ENCODE measurements around the gene SPATS2. TPM values are rescaled to one million over a fixed set of nuclear protein-coding genes. Genes with fewer than 3 reads are reported as not detected.

SPATS2 gene
- total and polyA plus RNA-seq, 10 of the 15 experiments (the other 5 are each of a cell fraction or from before 2014, with no cell fraction given): 9.0 to 54.2 (median 27.5) TPM

GRCh38 chr12:49446571-49446970 is 79.3 kb downstream of the SPATS2 start:
- Histone ChIP-seq H3K27ac (ENCODE audit: control insufficient read depth, insufficient read depth) (no peak overlapping the region), H3K36me3 (ENCODE audit: control insufficient read depth in 2 of 2, insufficient read depth in 2 of 2, low read length in 1 of 2) (peaks cover 2 to 3% of the 10 kb centered on the region in 2 experiments; a peak in 3 of 4 replicates), H3K9ac (ENCODE audit: control insufficient read depth, insufficient read depth, low read length) (no peak overlapping the region), H3K4me3 (no peak overlapping the region), H3K27me3 (replicated peaks in 1 of 2; ENCODE audit: control insufficient read depth in 2 of 2, insufficient read depth in 2 of 2, low read length in 1 of 2) (no peaks in the 10 kb centered on the region), H4K20me1 (ENCODE audit: control insufficient read depth, insufficient read depth) (no peaks in the 10 kb centered on the region), H3K9me3 (replicated peaks; ENCODE audit: control insufficient read depth, insufficient read depth, low read length) (peaks cover 11% of the 10 kb centered on the region; the same call in 2 of the 3 replicates), H3K79me2 (ENCODE audit: control insufficient read depth, insufficient read depth, low read length) (peaks cover 27% of the 10 kb centered on the region), H2AFZ (ENCODE audit: control insufficient read depth, low read depth, low read length) (no peak overlapping the region), H3K4me2 (ENCODE audit: control insufficient read depth, insufficient read depth) (no peak overlapping the region), H3K4me1 (ENCODE audit: control insufficient read depth, insufficient read depth, low read length) (peaks cover 10% of the 10 kb centered on the region)
- in situ Hi-C loops (cut with MboI): no loop called here
- no peak for ATAC-seq
- no TSS peak for BruUV-seq (replicated peaks)
- ChIA-PET POLR2A (interaction anchor here (0.9 kb wide), 1 partner anchor 18 kb away, joined by 3 read pairs; no protein-coding TSS in a partner anchor), CTCF (interaction anchor here (0.6 to 1.1 kb wide), 4 partner anchors 30 to 258 kb away, joined by 3 to 4 read pairs (median 4); no protein-coding TSS in a partner anchor), SMC1A (ENCODE audit: uncharacterized antibody, unreplicated experiment) (interaction anchor here (1.7 kb wide), 1 partner anchor 24 kb away, joined by 3 read pairs; no protein-coding TSS in a partner anchor), RAD21 (ENCODE audit: unreplicated experiment) (no interaction called here)
- no peak for TF ChIP-seq SMAD1 (IDR thresholded peaks at IDR 0.05; ENCODE audit: low read depth, partially characterized antibody)
- no peak for TF ChIP-seq BCL11A (IDR thresholded peaks at IDR 0.05; ENCODE audit: low read depth, low read length)
- TF ChIP-seq STAT1 (conservative IDR thresholded peaks at IDR 0.05): no peak
- no peak for TF ChIP-seq NR2C1 (IDR thresholded peaks at IDR 0.05)
- no peak for TF ChIP-seq GATAD2B (conservative IDR thresholded peaks at IDR 0.05; ENCODE audit: low read depth)
- TF ChIP-seq, protein P1, sequence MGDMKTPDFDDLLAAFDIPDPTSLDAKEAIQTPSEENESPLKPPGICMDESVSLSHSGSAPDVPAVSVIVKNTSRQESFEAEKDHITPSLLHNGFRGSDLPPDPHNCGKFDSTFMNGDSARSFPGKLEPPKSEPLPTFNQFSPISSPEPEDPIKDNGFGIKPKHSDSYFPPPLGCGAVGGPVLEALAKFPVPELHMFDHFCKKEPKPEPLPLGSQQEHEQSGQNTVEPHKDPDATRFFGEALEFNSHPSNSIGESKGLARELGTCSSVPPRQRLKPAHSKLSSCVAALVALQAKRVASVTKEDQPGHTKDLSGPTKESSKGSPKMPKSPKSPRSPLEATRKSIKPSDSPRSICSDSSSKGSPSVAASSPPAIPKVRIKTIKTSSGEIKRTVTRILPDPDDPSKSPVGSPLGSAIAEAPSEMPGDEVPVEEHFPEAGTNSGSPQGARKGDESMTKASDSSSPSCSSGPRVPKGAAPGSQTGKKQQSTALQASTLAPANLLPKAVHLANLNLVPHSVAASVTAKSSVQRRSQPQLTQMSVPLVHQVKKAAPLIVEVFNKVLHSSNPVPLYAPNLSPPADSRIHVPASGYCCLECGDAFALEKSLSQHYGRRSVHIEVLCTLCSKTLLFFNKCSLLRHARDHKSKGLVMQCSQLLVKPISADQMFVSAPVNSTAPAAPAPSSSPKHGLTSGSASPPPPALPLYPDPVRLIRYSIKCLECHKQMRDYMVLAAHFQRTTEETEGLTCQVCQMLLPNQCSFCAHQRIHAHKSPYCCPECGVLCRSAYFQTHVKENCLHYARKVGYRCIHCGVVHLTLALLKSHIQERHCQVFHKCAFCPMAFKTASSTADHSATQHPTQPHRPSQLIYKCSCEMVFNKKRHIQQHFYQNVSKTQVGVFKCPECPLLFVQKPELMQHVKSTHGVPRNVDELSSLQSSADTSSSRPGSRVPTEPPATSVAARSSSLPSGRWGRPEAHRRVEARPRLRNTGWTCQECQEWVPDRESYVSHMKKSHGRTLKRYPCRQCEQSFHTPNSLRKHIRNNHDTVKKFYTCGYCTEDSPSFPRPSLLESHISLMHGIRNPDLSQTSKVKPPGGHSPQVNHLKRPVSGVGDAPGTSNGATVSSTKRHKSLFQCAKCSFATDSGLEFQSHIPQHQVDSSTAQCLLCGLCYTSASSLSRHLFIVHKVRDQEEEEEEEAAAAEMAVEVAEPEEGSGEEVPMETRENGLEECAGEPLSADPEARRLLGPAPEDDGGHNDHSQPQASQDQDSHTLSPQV (IDR thresholded peaks at IDR 0.05): no peak
- TF ChIP-seq TARDBP (IDR thresholded peaks at IDR 0.05; ENCODE audit: borderline replicate concordance): no peak
- DNase-seq (ENCODE audit: low read depth, low spot score): no peak
- no peak for FAIRE-seq
- 97% methylated on average over 3 of the region's 4 CpGs for WGBS (ENCODE audit: insufficient coverage, insufficient replicate concordance, low lambda C conversion rate, missing lambda C conversion rate)
- intact Hi-C loops (cut with micrococcal nuclease; ENCODE audit: unreplicated experiment): no loop called here
